NCI-H128 (cell line): Measurements from ENCODE around the gene ROBO1.
"Not testable (repeated sequence)": the region's sequence is repeated elsewhere in the genome, so short reads cannot be mapped to it uniquely, and the experiment has no call there.

Experiments used
- DNase-seq: peaks from one replicate; lab custom pipeline; 2025; ENCODE audit not compliant: unreplicated experiment; lab: John Stamatoyannopoulos, UW

Gene ROBO1

DNA sequence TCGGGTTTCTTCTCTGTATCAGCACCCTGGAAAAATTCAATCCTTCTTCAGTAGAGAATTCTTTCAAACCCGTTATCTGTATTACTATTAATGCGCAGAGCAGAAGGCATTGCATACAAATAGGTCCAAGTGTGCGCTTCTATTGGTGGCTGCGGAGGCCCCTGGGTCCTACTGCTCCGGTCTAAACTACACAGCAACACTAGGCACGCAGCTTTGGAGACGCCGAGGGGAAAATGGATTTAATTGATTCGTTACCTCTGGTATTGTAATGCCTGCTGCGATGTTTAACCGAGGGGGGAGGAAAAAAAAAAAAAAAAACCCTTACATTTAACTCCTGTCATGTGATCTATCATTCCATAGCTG lies at the start of gene ROBO1:
TSS of gene ROBO1 (minus strand) at position 94 of the 363 bp plus-strand sequence.
- no peak for DNase-seq

DNA sequence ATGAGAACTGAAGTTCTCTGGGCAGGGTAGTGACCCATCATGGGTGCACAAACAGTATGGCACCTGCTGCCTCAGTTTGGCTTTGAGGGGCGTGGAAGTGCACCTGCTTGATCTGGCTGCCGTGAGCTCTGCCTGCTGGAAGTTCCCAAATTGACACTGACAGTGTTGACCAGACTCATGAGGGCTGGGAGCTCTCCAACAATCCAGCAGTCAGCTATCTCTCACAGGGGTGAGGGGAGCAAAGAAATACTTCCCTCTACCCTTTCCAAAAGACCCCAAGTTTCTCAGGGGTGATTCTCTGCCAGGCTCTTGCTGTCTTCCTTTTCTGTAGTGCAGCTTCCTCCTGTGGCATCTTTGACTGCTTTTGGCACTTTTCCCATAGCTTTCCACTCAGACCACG lies 49.4 kb upstream of the ROBO1 start:
- DNase-seq, result no peak

DNA sequence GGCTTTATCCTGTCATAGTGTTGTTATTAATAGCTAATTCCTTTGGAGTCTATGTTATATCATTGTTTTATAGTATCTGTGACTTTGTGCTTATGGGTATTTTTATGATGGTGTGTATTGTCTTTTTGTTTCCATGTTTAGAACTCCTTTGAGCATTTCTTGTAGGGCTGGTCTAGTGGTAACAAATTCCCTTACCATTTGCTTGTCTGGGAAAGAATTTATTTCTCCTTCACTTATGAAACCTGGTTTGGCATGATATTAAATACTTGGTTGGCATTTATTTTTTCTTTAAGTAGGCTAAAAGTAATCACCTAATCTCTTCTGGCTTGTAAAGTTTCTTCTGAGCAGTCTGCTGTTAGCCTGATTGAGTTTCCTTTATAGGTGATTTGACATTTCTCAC lies 47.7 kb upstream of the ROBO1 start:
- no peak for DNase-seq

DNA sequence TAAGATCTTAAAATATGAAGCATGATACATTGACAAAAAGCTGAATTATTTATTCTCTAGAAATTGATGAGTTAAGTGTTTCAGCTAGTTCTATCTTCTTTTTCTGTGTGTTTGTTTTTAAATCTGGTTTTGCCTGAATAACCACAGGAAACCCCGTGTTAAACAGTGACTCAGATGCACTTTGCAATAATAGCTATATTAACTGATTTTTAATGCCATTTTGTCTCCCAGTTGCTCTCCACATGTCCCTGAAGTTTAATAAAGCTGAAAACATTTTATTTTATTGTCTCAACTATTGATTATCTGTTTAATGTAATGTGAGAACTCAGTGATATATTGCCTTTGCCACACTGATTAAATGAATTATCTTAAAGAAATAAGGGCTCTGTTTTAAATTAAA lies 42.8 kb upstream of the ROBO1 start:
- no peak for DNase-seq

DNA sequence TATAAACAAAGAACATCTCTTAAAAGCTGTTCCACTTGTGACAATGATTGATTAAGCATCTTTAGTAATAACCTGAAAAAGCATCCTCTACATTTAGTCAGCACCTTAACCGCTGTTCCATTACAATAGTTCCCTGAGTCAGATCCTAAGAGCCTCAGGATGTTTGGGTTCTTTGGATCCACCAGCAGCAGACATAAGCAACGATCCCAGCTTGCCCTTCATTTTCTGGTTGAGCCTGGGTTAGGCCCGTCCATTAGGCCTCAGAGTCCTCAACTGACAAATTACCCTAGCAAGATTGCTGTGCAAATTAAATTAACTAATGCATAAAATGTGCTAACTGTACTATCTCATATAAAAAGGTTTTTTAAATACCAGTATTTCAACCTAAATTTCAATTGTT lies 42.3 kb upstream of the ROBO1 start:
- DNase-seq, result no peak

DNA sequence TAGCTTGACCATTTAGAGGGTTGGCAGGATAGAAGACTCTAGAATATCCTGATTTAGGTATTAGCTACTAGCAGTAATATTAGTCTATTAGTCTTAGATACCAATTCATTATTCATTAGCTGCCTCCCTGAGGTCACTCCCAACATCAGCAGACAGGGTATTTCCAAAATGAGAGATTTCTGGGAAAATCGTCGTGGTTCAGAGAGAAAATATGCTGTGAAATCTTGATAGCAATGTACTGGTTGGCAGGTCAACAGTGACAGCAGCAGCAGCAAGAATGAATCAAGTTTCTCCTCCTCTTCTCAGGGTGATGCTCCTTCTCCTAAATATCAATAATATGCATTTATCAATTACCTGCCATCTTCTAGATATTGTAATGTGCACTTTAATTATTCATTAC lies 41.3 kb upstream of the ROBO1 start:
- no peak for DNase-seq

DNA sequence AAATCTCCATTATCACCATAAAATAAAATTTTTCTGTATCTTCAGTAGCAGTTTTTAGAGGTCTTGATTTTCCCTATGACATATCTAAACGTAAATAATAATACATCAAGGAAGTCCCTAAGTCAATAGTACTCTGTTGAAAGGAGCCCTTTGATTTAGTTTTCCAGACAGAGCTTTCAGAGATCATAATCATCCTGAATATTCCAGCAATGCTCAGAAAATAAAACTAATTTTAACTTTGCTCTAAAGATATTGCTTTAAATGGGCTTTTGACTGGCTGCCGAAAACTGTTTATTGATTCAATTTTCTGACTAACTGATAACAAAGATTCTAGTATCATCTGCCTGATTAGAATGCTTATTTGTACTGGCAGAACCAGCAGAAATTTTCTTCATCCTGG lies 40.7 kb upstream of the ROBO1 start:
- DNase-seq, result no peak

DNA sequence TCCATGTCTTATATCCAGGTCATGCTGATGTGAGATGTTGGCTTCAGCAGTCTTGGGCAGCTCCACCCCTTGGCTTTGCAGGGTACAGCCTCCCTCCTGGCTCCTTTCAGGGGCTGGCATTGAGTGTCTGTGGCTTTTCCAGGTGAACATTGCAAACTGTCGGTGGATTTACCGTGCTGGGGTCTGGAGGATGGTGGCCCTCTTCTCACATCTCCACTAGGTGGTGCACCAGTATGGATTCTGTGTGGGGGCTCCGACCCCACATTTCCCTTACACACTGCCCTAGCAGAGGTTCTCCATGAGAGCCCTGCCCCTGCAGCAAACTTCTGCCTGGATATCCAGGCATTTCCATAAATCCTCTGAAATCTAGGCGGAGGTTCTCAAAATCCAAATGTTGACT lies 22.4 kb upstream of the ROBO1 start:
- DNase-seq, result not testable (repeated sequence)

DNA sequence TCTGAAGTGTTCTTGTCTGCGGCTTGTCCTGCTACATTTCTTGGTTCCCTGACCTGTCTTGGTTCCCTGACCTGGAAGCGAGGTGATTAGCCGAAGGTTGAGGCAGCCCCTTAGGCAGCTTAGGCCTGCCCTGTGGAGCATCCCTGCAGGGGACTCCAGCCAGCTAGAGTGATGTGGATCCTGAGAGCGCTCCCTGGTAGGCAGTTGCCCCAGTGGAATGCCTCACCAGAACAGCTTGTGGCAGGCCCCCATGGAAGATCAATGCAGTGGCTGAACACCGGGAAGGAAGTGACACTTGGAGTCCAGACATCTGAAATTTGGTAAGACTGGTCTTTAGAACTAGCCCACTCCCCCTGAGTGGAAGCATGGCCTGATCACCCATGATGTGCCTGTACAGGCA lies 5.5 kb upstream of the ROBO1 start:
- DNase-seq, result no peak

DNA sequence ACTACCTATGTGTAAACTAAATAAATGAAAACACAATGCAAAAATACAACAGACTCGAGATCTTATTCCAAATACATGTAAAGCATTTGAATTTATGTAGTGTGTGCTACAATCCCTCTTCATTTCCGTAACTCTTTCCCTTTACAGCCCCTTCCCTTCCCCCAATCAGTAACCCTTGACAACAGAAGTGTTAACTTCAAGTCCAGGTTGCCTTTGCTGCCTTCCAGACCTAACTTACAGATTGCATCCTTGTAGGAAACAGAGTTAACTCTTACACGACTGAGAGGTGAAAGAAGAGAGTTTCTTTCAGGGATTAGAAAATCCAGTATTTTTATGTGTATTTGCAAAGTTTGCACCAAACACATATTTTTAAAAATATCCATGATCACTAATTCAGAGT lies 1.4 kb upstream of the ROBO1 start:
- no peak for DNase-seq

DNA sequence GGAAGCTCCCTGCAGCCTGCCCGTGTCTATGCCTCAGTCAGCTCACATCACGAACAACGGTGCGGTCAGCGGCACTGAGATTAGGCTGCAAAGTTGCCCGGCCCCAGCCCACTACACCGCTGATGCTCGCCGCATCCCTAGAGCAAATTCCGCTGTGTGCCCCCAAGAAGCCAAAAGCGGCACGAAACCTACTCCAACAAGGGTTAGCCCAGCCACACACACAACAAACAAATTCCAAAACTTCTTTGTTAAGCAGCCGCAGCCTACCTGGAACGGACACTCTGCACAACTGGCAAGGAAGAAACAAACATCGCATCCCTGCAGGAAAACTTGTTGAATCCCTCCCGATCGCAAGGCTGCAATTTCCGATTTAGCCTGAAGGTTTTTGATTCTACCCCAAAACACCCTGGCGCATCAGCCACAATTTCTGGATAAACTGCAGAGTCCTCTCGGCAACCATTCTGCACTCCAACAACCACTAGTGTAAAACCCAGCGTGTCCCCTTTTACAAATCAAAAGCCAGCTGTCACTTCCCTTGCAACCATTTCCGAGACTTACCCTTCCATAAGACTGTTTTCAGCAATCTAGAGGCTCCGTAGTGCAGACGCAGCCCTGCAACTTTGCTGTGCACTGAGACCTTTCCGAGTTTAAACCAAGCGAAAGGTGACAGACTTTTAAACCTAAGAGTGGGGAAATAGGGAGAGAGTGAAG lies 449 bp downstream of the ROBO1 start:
- no peak for DNase-seq

DNA sequence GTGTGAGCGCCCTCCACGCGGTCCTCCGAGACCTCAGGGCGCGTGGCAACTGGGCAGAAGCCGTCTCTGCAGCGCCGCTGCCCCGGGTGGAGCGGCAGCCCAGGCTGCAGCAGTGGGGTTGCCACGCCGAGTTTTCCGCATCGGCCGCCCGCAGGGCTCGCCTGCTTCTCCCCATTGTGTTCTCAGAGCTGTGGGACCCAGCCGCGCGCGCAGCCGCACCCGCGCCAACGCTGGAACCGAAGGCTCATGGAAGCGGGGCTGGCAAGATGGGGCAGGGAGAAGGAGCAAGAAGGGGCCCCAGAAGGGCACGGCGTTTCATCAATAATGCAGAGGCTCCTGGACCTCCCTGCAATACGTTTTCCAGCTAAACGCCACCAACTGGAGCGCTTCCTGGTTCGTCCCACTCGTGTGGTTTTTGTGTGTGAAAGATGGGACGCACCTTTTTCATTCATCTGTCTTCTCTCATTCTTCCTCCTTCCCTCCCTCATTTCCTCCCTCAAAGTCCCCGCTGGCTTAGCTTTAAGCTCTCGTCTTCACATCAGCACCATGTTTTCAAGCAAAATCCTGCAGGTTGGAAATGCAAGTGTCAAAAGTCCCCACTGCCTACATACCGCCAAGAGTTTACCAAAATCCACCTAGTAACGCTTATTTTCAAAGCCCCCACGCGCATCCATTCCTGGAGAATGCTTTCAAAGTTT lies 1.2 kb downstream of the ROBO1 start:
- no peak for DNase-seq

DNA sequence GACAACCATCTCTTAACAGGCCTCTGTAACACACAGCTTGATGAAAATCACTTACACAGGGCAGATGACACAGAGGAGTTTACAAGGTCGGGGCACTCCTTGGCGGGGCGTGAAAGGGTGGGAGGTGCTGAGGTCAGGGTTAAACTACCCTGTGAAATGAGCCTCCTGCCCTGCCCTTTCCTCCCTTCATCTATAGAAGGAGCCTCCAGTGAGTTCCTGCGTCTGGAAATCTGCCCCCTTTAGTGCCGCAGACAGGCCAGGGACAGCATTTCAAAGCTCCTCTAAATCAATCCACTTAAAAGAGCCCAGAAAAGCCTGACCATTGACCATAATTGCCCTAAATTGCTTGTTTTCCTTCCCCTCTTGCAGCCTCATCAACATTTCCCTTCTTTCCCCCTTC lies 1.9 kb downstream of the ROBO1 start:
- DNase-seq, result no peak

DNA sequence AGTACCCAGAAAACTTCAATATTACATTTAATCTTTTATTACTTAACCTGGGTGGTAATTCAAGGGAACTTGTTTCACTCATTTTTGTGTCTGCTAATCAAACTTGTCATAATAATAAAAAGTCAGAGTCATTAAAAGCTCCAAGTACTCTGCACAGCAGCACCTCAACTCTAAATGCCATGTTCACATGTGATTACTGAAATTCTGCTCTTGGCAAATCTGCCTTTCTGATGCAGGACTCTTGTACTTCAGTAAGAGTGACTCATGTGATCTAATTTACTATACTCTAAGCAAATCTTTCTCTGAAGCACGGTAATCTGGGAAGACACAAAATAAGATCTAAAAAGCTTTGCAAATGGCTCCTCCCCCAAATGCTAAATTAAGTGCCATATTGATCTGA lies 6.4 kb downstream of the ROBO1 start:
- no peak for DNase-seq

DNA sequence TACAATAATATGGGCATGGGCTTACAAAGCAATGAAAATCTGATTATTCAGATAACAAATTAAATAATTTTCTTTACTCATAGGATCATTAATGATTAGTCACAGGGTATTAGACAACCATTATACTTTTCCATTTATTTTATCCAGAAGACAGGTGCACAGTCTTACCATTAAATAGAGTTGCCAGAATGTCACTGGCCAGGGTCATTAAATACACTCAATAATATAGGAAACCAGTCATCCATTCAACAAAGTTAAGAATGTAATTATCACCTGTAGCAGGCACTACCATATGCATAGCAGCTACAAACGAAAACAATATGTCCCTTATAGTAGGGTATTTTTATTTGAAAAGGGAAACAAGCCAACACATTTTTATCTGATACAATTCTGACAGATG lies 16.1 kb downstream of the ROBO1 start:
- no peak for DNase-seq

DNA sequence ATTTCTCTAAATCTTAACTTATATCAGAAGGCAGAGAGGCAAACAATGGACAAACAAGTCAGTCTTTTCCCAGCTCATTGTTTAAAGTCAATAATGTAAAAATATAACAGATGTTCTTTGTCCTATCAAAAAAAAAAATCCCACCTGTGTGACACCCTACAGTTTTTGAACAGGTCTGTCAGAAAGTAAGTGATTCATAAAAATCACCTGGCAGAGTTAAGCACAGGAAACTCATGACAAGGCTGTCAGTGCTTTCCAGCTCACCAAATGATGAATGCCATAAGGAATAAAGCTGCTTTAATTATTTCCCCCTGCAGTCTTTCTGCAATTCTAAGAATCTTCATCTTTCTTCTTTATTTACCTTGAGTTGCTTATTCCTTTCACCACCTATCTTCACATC lies 30.3 kb downstream of the ROBO1 start:
- DNase-seq, result no peak

DNA sequence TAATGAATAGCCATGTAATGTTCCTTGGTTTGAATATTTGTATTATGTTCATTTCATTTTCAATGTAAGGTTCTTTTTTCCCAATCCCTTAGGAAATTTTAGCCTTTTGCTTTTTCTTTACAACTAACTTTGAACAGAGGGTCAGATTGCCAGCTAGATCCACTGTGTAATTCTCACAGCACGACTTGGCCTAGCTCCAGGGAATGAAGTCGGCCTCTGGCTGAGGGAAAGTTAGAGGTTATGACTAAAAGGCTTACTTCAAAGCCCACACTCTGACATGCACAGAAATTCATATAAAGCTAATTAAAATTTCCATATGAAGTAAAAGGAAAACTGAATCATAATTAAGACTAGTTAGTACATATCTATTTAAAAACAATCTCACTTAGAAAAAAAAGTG lies 38.7 kb downstream of the ROBO1 start:
- DNase-seq, result peak; percentile 15

DNA sequence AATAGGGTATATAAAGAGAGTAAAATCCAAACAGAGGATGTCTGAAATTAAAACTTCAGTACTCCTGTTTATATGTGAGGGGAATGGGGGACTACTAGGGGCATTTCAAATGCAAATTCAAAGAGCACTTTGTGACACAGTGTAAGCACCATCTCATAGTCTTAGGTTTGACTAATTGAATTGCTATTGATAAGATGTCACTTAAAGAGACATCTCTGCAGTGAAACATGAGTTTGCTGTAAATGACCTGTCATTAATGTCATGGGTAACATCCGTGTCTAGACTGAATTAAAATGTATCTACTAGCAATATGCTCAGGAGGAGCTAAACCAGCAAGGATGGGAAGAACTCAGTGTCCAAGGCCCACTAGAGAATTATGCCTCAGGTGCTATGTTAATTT lies 41.0 kb downstream of the ROBO1 start:
- DNase-seq, result no peak

DNA sequence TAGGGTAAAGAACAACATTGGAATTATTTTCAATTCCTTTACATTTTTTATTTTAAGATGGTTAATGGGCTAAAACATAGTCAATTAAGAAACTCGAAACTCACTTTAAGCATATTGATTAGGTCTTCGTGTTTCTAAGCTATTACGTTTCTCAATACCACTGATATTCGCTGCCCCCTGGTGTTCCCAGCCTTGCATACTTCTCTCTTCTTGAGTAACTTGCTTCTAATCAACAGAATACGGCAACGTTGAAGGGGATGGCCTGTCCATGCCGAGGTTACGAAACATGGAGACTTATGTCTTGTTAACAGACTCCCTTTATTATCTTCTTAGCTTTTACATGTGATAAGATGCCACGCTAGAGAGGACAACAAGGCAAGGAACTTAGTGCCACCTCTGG lies 43.6 kb downstream of the ROBO1 start:
- DNase-seq, result no peak

DNA sequence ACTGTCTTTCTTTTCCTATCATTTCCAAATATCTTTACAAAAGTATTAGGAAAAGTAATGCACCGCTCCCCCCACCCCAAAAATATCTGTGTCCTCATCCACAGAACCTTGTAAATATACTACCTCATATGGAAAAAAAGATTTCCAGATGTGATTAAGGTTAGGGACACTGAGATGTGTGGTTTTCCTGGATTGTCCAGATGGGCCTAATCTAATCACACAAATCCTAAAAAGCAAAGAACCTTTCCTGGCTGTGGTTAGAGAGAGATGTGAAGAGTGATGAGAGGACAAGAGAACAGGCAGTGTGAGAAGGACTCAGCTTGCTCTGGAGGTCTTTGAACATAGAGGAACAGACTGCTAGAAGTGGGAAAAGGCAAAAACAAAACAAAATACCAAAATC lies 77.7 kb downstream of the ROBO1 start:
- DNase-seq, result no peak

DNA sequence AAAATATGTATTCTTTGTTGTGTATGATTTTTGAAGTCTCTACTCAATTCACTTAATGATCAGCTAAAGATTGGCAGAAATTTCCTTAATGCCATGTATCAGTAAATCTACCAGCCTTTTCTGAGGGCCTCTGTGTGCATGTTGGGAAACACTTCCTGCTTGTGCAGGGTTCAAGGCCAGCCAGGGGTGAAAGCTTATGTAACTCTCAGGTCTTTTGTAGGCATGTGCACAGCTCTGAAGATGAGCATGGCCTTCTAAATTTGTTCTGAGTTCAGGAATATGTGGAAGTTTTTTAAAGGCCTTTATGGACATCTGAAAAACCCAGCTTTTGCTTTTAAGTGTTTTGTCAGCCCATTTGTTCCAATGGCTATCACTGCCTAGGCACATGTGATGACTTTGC lies 82.7 kb downstream of the ROBO1 start:
- no peak for DNase-seq

DNA sequence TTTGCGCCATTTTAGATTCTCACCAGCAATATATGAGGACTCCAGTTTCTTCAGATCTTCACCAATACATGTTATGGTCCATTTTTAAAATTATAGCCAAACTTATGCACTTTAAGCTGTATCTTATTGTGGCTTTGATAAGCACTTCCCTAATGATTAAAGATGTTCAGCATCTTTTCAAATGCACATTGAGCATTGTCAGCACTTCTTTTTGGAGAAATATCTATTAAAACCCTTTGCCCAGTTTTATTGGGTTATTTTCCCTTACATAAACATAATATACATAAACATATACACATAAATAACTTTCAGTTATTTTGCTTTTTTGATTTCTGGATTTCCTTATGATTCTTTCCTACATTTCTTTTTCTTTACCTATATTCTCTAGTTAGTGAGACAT lies 83.8 kb downstream of the ROBO1 start:
- no peak for DNase-seq

DNA sequence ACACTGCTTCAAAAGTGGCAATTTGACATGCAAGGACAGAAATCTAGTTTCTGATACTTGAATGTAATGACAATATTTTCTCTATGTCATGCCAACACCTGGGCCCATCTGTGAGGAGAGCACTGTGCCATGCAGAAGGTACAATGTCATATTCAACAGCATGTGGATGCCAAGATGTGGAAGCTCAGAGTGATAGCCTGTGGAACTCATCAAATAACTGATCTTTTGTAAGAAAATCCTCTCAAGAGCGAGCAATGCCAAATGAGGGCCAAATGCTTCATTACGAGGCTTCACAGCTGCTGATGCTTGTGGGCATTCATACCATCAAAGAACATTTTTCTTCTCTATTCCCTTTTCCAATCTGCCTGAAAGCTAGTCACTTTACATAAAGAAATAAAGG lies 95.1 kb downstream of the ROBO1 start:
- no peak for DNase-seq
